GM23248 (cell line): ENCODE measurements around the gene GAB3.

ENCODE experiments used
- EZH2 ChIP-seq: fragments of 200-600 bp; sonication (generic); IDR thresholded peaks from 2 replicates; pipeline ENCODE4 v1.6.1; 2018; ENCODE audit warnings: antibody characterized with exemption, mild to moderate bottlenecking; ENCODE audit not compliant: insufficient read depth, poor library complexity, severe bottlenecking
- EZH2phosphoT487 ChIP-seq: fragments of 200-600 bp; sonication (generic); IDR thresholded peaks from 2 replicates; pipeline ENCODE4 v1.6.1; 2018; ENCODE audit warnings: antibody characterized with exemption, moderate library complexity, mild to moderate bottlenecking, low read depth; ENCODE audit not compliant: insufficient read depth

DNA sequence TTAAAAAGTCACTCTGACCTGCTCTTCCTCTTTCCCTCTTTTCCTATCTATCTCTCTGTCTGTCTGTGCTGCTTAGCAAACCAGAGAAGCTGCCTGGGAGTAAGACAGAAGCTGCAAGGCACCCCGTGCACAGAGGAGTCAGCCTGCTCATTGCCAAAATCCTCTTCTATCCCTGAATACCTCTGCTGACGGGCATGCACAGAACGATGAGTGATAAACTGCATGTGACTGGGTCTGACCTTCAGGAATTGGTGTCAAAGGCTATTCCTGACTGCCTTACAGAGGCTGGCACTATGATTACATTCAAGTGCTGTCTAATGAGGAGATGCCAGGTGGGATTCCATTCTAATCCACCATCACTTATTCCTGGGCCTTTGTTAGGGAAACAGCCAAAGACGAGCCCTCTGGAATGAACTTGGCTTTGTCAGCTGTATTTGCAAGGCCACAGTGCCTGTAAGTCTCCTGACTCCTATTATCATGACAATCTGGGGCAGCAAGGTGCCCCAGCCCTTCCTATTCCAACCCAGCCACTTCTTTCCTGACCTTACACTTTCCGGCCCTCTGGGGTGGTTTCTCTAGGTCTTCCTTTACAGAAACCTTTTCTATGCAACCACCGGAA, 52.1 kb downstream of the GAB3 start:
- TF ChIP-seq EZH2phosphoT487 = no peak
- TF ChIP-seq EZH2 = no peak
